ENCODE data around the gene KRTAP5-7.
"Not testable (repeated sequence)": the region's sequence is repeated elsewhere in the genome, so short reads cannot be mapped to it uniquely, and the experiment has no call there.

The KRTAP5-7 gene

GRCh38 chr11:71557257-71557656 is 30.2 kb downstream of the KRTAP5-7 start:
- no peak for DNase-seq (ENCODE audit: low read depth)

DNA sequence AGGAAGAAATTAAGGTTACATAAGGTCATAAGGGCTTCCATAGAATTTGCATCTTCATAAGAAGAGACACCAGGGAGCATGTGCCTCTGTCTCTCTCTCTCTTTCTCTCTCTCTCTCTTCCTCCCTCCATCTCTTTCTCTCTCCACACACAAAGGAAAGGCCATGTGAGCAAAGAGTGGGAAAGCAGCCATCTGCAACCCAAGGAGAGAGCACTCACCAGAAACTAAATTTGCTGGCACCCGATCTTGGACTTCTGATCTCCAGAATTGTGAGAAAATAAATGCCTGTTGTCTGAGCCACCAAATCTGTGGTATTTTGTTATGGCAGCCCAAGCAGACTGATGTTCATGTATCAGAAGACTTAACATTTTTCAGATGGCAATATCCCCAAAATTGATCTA is 31.9 kb downstream of the KRTAP5-7 start:
- DNase-seq (ENCODE audit: low read depth), result no peak

- no peak for DNase-seq (ENCODE audit: low read depth)
Observed at GRCh38 chr11:71562120-71562519, 35.1 kb downstream of the KRTAP5-7 start.

- DNase-seq (ENCODE audit: low read depth), result no peak
Observed at GRCh38 chr11:71563406-71563805, 36.3 kb downstream of the KRTAP5-7 start.

GRCh38 chr11:71564430-71564829 is 37.4 kb downstream of the KRTAP5-7 start:
- DNase-seq (ENCODE audit: low read depth), result no peak

DNA sequence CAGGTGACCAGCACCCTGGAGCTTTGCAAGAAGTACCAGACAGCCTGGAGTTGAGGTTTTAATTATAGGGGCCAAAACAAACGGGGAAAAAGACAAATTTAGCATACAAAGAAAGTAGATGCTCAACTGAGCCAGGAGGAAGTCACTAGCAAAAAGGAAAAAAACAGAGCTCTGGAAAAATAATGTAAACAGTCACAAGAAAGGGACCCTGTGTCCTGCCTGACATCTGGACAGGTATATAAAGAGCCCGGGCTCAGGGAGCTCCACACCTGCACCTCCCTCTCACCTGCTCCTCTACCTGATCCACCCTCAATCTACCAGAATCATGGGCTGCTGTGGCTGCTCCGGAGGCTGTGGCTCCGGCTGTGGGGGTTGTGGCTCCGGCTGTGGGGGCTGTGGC is 38.2 kb downstream of the KRTAP5-7 start, which contains the start of gene KRTAP5-10:
Gene KRTAP5-10 (plus strand): TSS at position 301 of the 400 bp plus-strand sequence. CDS start 25 bp downstream, at position 326.
- no peak for DNase-seq (ENCODE audit: low read depth)

GRCh38 chr11:71566081-71566620 is 39.1 kb downstream of the KRTAP5-7 start:
- no peak for DNase-seq (ENCODE audit: low read depth)

GRCh38 chr11:71566626-71567599 is 39.8 kb downstream of the KRTAP5-7 start:
- not testable (repeated sequence) for DNase-seq (ENCODE audit: low read depth)

DNA sequence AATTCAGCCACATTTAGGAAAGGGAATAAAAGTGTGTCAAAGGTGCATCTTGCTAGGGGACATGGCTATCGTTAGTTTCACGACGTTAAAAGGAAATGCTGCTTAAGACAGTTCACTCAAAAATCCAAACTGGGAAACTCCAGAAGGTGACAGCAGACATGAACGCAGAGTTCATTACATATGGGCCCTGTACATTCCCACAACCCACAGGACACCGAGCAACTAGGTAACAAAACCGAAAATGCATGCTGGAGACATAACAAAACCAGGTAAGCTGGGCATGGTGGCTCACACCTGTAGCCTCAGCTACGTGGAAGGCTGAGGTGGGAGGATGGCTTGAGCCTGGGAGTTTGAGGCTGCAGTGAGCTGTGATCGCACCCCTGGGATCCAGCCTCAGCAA is 40.6 kb downstream of the KRTAP5-7 start:
- DNase-seq (ENCODE audit: low read depth), result not testable (repeated sequence)

DNA sequence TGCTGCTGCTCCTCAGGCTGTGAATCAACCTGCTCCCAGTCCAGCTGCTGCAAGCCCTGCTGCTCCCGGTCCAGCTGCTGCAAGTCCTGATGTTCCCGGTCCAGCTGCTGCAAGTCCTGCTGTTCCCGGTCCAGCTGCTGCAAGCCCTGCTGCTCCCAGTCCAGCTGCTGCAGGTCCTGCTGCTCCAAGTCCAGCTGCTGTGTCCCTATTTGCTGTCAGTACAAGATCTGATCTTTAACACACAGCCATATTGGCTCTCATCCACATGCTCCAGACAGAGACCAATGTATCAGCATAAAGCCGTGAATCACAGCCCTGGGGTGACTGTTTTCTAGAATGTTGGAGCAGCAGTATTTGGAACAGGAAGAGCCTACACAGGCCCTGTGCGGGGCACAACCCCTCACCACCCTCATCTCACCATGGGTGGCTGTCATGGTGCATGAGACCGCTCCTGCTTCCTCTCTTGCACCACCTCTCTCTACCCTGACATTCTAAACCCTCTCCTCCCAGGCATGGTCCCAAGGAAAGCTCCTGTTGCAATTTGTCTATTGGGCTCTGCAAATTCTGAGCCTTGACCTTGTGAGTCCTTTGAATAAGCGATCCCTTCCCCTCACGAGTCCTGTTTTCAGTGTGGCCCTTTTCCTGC is 41.8 kb downstream of the KRTAP5-7 start:
- no peak for DNase-seq (ENCODE audit: low read depth)

- not testable (repeated sequence) for DNase-seq (ENCODE audit: low read depth)
Observed at GRCh38 chr11:71571101-71571850, 44.2 kb downstream of the KRTAP5-7 start.

- no peak for DNase-seq (ENCODE audit: low read depth)
Observed at GRCh38 chr11:71572811-71573210, 45.7 kb downstream of the KRTAP5-7 start.

DNA sequence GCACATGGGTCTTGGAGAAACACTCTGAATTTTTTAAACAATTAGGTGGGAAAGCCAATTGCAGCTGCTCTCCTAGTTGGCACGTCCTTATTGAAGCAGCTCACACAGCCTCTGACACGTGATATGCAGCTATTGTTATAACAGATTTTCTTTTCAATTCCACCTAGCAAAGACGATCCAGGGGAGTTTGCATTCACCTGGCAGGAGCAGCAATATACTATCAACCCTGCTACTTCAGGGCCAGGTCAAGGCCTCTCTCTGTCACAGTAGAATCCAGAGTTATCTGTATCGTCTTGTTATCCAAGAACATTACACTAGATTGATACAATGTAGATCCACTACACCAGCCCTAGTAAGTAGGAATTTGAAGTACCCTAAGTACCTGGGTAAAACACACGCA is 47.4 kb downstream of the KRTAP5-7 start:
- DNase-seq (ENCODE audit: low read depth), result no peak

GRCh38 chr11:71575723-71576424 is 48.8 kb downstream of the KRTAP5-7 start:
- no peak for DNase-seq (ENCODE audit: low read depth)

- DNase-seq (ENCODE audit: low read depth), result not testable (repeated sequence)
Observed at GRCh38 chr11:71576688-71577465, 49.8 kb downstream of the KRTAP5-7 start.

DNA sequence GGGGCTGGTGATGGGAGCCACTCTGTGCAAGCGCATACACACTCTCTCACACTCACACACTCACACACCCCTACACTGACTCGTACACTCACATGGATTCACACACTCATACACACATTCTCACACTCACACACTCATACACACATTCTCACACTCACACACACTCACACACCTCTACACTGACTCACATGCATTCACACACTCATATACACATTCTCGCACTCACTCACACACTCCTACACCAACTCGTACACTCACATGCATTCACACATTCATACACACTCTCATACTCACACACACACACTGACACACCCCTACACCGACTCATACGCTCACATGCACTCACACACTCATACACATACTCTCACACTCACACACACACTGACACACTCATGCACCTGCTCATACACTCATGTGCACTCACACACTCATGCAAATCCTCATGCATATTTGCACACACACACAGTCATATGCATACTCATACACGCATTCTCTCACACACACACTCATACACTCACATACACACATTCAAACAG is 50.5 kb downstream of the KRTAP5-7 start:
- no peak for DNase-seq (ENCODE audit: low read depth)
